ENCODE results near the gene RPL37. TPM values are rescaled to one million over a fixed set of nuclear protein-coding genes. Genes with fewer than 3 reads are reported as not detected.
"Not testable (repeated sequence)": the region's sequence is repeated elsewhere in the genome, so short reads cannot be mapped to it uniquely, and the experiment has no call there.

The RPL37 gene
- total and polyA plus RNA-seq, 3 donors from 2014 or later, result 99.1 to 1,089 (median 174) TPM

GRCh38 chr5:40791715-40792139, 43.3 kb downstream of the RPL37 start:
- no peaks in the 10 kb centered on the region for H3K9me3 ChIP-seq
- DNase-seq, result no peak
- intact Hi-C loops (cut with DNase I; ENCODE audit: low total_unique reads), result no loop called here
- peak overlapping the region in 1 of 2 donors; percentile 53 for H3K27ac ChIP-seq
- H3K36me3 ChIP-seq (ENCODE audit: low read depth, missing control alignments), result no peaks in the 10 kb centered on the region
- no peaks in the 10 kb centered on the region for H3K27me3 ChIP-seq
- peaks cover 27% of the 10 kb centered on the region for H3K4me1 ChIP-seq
- WGBS, 2 donors, result 55 to 66% methylated on average over 3 of the region's 3 CpGs
- no peak overlapping the region for H3K4me3 ChIP-seq
- TF ChIP-seq CTCF (IDR thresholded peaks at IDR 0.05) (no peak), POLR2A (IDR thresholded peaks at IDR 0.05) (no peak)

GRCh38 chr5:40790947-40791593, 44.0 kb downstream of the RPL37 start:
- 59 to 67% methylated on average over 3 of the region's 3 CpGs for WGBS, 2 donors
- H3K27me3 ChIP-seq, result no peaks in the 10 kb centered on the region
- no peak overlapping the region for H3K4me3 ChIP-seq
- H3K9me3 ChIP-seq, result no peaks in the 10 kb centered on the region
- no peak for TF ChIP-seq CTCF (IDR thresholded peaks at IDR 0.05)
- TF ChIP-seq POLR2A (IDR thresholded peaks at IDR 0.05), result no peak
- H3K27ac ChIP-seq, result peak overlapping the region; percentile 52 to 53
- H3K4me1 ChIP-seq, result peaks cover 22% of the 10 kb centered on the region
- no peaks in the 10 kb centered on the region for H3K36me3 ChIP-seq (ENCODE audit: low read depth, missing control alignments)
- no peak for DNase-seq
- intact Hi-C loops (cut with DNase I; ENCODE audit: low total_unique reads), result no loop called here

GRCh38 chr5:40788941-40789340, 46.1 kb downstream of the RPL37 start:
- H3K27me3 ChIP-seq, H3K4me3 ChIP-seq: not testable (repeated sequence)
- WGBS, 2 donors, result 84 to 88% methylated on average over 5 of the region's 5 CpGs

GRCh38 chr5:40787986-40788385, 47.0 kb downstream of the RPL37 start:
- TF ChIP-seq POLR2A (IDR thresholded peaks at IDR 0.05), result no peak
- no peak for TF ChIP-seq CTCF (IDR thresholded peaks at IDR 0.05)
- intact Hi-C loops (cut with DNase I; ENCODE audit: low total_unique reads), result no loop called here
- WGBS, 2 donors, result 100% methylated on average over 1 of the region's 1 CpG
- Histone ChIP-seq H3K4me1 (peaks cover 18% of the 10 kb centered on the region), H3K9me3 (no peaks in the 10 kb centered on the region), H3K36me3 (ENCODE audit: low read depth, missing control alignments) (no peaks in the 10 kb centered on the region), H3K27me3 (no peaks in the 10 kb centered on the region), H3K27ac (no peak overlapping the region), H3K4me3 (no peak overlapping the region)
- DNase-seq, result no peak

More at GRCh38 chr5:40788941-40789340, 46.1 kb downstream of the RPL37 start:
- DNase-seq; H3K27ac ChIP-seq; intact Hi-C loops (cut with DNase I; ENCODE audit: low total_unique reads); H3K9me3 ChIP-seq; H3K36me3 ChIP-seq (ENCODE audit: low read depth, missing control alignments): not testable (repeated sequence)
- peaks cover 12% of the 10 kb centered on the region for H3K4me1 ChIP-seq

GRCh38 chr5:40786664-40787063, 48.4 kb downstream of the RPL37 start:
- H3K27ac ChIP-seq; H3K4me3 ChIP-seq; intact Hi-C loops (cut with DNase I; ENCODE audit: low total_unique reads); H3K9me3 ChIP-seq; DNase-seq; H3K36me3 ChIP-seq (ENCODE audit: low read depth, missing control alignments); H3K27me3 ChIP-seq: not testable (repeated sequence)
- peaks cover 15% of the 10 kb centered on the region for H3K4me1 ChIP-seq
- WGBS, 2 donors, result 92 to 94% methylated on average over 3 of the region's 3 CpGs

- no peak for TF ChIP-seq CTCF (IDR thresholded peaks at IDR 0.05)
- TF ChIP-seq POLR2A (IDR thresholded peaks at IDR 0.05), result no peak
- peaks cover 8% of the 10 kb centered on the region for H3K4me1 ChIP-seq
- H3K36me3 ChIP-seq (ENCODE audit: low read depth, missing control alignments), result no peaks in the 10 kb centered on the region
- DNase-seq, result no peak
- H3K4me3 ChIP-seq, result no peak overlapping the region
- no peaks in the 10 kb centered on the region for H3K27me3 ChIP-seq
- WGBS, 2 donors, result 71 to 100% methylated on average over 1 of the region's 1 CpG
- no peak overlapping the region for H3K27ac ChIP-seq
- intact Hi-C loops (cut with DNase I; ENCODE audit: low total_unique reads), result no loop called here
- H3K9me3 ChIP-seq, result no peaks in the 10 kb centered on the region
Observed at GRCh38 chr5:40784916-40785315, 50.1 kb downstream of the RPL37 start.
